Measurements from ENCODE around the gene PSMD13. TPM values are rescaled to one million over a fixed set of nuclear protein-coding genes. Genes with fewer than 3 reads are reported as not detected.
"Not testable (repeated sequence)": the region's sequence is repeated elsewhere in the genome, so short reads cannot be mapped to it uniquely, and the experiment has no call there.

Gene PSMD13
- total RNA-seq, 1 donor from 2014 or later, result 137 TPM

GRCh38 chr11:285021-285893 is 48.5 kb downstream of the PSMD13 start:
- H3K36me3 Mint-ChIP-seq (ENCODE audit: low read depth, unreplicated experiment), result peaks cover 3% of the 10 kb centered on the region
- H3K4me3 Mint-ChIP-seq (ENCODE audit: unreplicated experiment), result no peak overlapping the region
- peaks cover 49% of the 10 kb centered on the region for H3K27me3 Mint-ChIP-seq (ENCODE audit: low read depth, unreplicated experiment)
- H3K79me2 ChIP-seq (ENCODE audit: insufficient read depth, low read length), result no peaks in the 10 kb centered on the region
- H3K4me1 Mint-ChIP-seq (ENCODE audit: low read depth, unreplicated experiment), result no peaks in the 10 kb centered on the region
- no peaks in the 10 kb centered on the region for H3K36me3 ChIP-seq (ENCODE audit: insufficient read depth, low read length)
- H4K20me1 ChIP-seq (ENCODE audit: insufficient read depth, low read length), result no peaks in the 10 kb centered on the region
- no peak overlapping the region for H3K27ac ChIP-seq (ENCODE audit: low read depth, low read length)
- TF ChIP-seq EZH2 (IDR thresholded peaks at IDR 0.05; ENCODE audit: insufficient read depth, low read length), result no peak
- TF ChIP-seq, protein P1, sequence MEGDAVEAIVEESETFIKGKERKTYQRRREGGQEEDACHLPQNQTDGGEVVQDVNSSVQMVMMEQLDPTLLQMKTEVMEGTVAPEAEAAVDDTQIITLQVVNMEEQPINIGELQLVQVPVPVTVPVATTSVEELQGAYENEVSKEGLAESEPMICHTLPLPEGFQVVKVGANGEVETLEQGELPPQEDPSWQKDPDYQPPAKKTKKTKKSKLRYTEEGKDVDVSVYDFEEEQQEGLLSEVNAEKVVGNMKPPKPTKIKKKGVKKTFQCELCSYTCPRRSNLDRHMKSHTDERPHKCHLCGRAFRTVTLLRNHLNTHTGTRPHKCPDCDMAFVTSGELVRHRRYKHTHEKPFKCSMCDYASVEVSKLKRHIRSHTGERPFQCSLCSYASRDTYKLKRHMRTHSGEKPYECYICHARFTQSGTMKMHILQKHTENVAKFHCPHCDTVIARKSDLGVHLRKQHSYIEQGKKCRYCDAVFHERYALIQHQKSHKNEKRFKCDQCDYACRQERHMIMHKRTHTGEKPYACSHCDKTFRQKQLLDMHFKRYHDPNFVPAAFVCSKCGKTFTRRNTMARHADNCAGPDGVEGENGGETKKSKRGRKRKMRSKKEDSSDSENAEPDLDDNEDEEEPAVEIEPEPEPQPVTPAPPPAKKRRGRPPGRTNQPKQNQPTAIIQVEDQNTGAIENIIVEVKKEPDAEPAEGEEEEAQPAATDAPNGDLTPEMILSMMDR (IDR thresholded peaks at IDR 0.05; ENCODE audit: insufficient read depth, low read depth, low read length), result no peak
- no peak overlapping the region for H3K9ac ChIP-seq (ENCODE audit: low read length)
- DNase-seq (ENCODE audit: low read depth), result no peak
- FAIRE-seq, result no peak
- H3K27ac Mint-ChIP-seq (ENCODE audit: unreplicated experiment), result no peak overlapping the region
- no peaks in the 10 kb centered on the region for H3K9me3 ChIP-seq (ENCODE audit: insufficient read depth, low read depth, low read length)
- H3K4me1 ChIP-seq (ENCODE audit: insufficient read depth, low read length), result peaks cover 6% of the 10 kb centered on the region
- H2AFZ ChIP-seq (ENCODE audit: low read depth, low read length), result no peak overlapping the region
- no peak overlapping the region for H3K4me3 ChIP-seq (ENCODE audit: insufficient read depth, low read depth, low read length)
- peaks cover 43% of the 10 kb centered on the region for H3K27me3 ChIP-seq (ENCODE audit: insufficient read depth, low read length)
- no peak overlapping the region for H3K4me2 ChIP-seq (ENCODE audit: low read length)
- H3K9me3 Mint-ChIP-seq (ENCODE audit: unreplicated experiment), result no peaks in the 10 kb centered on the region

DNA sequence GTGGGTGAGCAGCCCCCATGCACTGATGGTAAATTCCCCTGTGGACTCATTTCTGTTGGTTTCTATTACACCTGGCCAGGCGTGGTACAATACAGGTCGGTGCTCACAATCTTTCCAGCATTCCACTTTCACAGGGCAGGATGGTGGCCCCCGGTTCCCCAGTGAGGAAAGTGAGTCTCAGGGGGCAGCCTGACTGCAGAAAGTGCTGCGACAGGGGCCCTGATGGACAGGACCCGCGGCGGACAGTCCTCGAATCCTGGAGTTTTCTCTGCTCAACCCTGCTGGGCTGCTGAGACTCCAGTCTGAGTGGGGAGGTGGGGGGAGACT is 49.1 kb downstream of the PSMD13 start:
- no peak for FAIRE-seq

DNA sequence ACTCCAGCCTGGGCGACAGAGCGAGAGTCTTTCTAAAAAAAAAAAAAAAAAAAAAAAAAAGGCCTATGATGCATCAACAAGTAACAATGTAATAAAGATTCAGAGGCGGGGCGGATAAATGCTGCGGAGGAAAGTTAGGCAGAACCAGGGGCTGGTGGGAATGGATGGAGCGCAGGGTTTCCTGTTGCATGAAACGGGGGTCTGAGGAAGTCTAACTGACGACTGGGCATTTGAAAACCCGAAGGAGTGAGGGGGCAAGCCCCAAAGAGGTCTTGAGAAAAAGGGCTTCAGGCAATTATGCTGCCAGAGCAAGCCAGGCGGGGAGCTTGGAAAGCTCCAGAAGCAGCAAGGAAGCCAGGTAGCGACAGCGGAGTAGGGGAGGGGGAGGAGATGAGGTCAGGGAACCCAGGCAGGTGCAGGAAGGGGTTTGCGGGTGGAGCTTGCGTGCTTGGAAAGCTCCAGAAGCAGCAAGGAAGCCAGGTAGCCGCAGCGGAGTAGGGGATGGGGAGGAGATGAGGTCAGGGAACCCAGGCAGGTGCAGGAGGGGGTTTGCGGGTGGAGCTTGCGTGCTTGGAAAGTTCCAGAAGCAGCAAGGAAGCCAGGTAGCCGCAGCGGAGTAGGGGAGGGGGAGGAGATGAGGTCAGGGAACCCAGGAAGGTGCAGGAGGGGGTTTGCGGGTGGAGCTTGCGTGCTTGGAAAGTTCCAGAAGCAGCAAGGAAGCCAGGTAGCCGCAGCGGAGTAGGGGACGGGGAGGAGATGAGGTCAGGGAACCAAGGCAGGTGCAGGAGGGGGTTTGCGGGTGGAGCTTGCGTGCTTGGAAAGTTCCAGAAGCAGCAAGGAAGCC is 50.4 kb downstream of the PSMD13 start:
- H3K27me3 Mint-ChIP-seq (ENCODE audit: low read depth, unreplicated experiment), result peaks cover 43% of the 10 kb centered on the region
- not testable (repeated sequence) for H3K4me3 ChIP-seq (ENCODE audit: insufficient read depth, low read depth, low read length); H3K79me2 ChIP-seq (ENCODE audit: insufficient read depth, low read length); H3K27ac ChIP-seq (ENCODE audit: low read depth, low read length); H4K20me1 ChIP-seq (ENCODE audit: insufficient read depth, low read length); H3K36me3 ChIP-seq (ENCODE audit: insufficient read depth, low read length); H3K9ac ChIP-seq (ENCODE audit: low read length); H2AFZ ChIP-seq (ENCODE audit: low read depth, low read length); H3K36me3 Mint-ChIP-seq (ENCODE audit: low read depth, unreplicated experiment); H3K4me1 Mint-ChIP-seq (ENCODE audit: low read depth, unreplicated experiment); H3K4me2 ChIP-seq (ENCODE audit: low read length); H3K9me3 Mint-ChIP-seq (ENCODE audit: unreplicated experiment); H3K9me3 ChIP-seq (ENCODE audit: insufficient read depth, low read depth, low read length); H3K4me1 ChIP-seq (ENCODE audit: insufficient read depth, low read length); DNase-seq (ENCODE audit: low read depth); FAIRE-seq; H3K27ac Mint-ChIP-seq (ENCODE audit: unreplicated experiment)
- peak overlapping the region; percentile 73 for H3K4me3 Mint-ChIP-seq (ENCODE audit: unreplicated experiment)
- H3K27me3 ChIP-seq (ENCODE audit: insufficient read depth, low read length), result peaks cover 23% of the 10 kb centered on the region

More for the DNA sequence above, 49.1 kb downstream of the PSMD13 start:
- Histone ChIP-seq H3K4me2 (ENCODE audit: low read length) (no peak overlapping the region), H3K4me3 (ENCODE audit: insufficient read depth, low read depth, low read length) (no peak overlapping the region), H3K4me1 (ENCODE audit: insufficient read depth, low read length) (peaks cover 6% of the 10 kb centered on the region), H3K36me3 (ENCODE audit: insufficient read depth, low read length) (no peaks in the 10 kb centered on the region), H4K20me1 (ENCODE audit: insufficient read depth, low read length) (no peaks in the 10 kb centered on the region), H3K9ac (ENCODE audit: low read length) (no peak overlapping the region), H3K27me3 (ENCODE audit: insufficient read depth, low read length) (peaks cover 37% of the 10 kb centered on the region), H2AFZ (ENCODE audit: low read depth, low read length) (no peak overlapping the region), H3K79me2 (ENCODE audit: insufficient read depth, low read length) (no peaks in the 10 kb centered on the region), H3K27ac (ENCODE audit: low read depth, low read length) (no peak overlapping the region), H3K9me3 (ENCODE audit: insufficient read depth, low read depth, low read length) (no peaks in the 10 kb centered on the region)
- DNase-seq (ENCODE audit: low read depth), result no peak
- Mint-ChIP-seq H3K27me3 (ENCODE audit: low read depth, unreplicated experiment) (peaks cover 49% of the 10 kb centered on the region), H3K4me1 (ENCODE audit: low read depth, unreplicated experiment) (no peaks in the 10 kb centered on the region), H3K4me3 (ENCODE audit: unreplicated experiment) (no peak overlapping the region), H3K36me3 (ENCODE audit: low read depth, unreplicated experiment) (peaks cover 3% of the 10 kb centered on the region), H3K9me3 (ENCODE audit: unreplicated experiment) (no peaks in the 10 kb centered on the region), H3K27ac (ENCODE audit: unreplicated experiment) (no peak overlapping the region)
- TF ChIP-seq, protein P1 (IDR thresholded peaks at IDR 0.05; ENCODE audit: insufficient read depth, low read depth, low read length), result no peak
- no peak for TF ChIP-seq EZH2 (IDR thresholded peaks at IDR 0.05; ENCODE audit: insufficient read depth, low read length)
